Right lobe of liver (tissue), 4 donors: Measurements from ENCODE around the gene IFITM10.

ENCODE experiments used
- CTCF ChIP-seq, 4 donors: fragments of 200-600 bp in 3 of 4; fragments of 450-650 bp in 1 of 4; IDR thresholded peaks; one replicate each; pipeline versions ENCODE4 v1.5.1 to v1.8.0; 2016 to 2022; ENCODE audit warnings: antibody characterized with exemption in 4 of 4, mild to moderate bottlenecking in 2 of 4
- POLR2A ChIP-seq: fragments of 450-650 bp; IDR thresholded peaks from one replicate; pipeline ENCODE4 v1.6.1; 2017; ENCODE audit warnings: antibody characterized with exemption, mild to moderate bottlenecking
- donor health status: DM: no; HTN: no; CAD: no.
- donor health status: DM: no; HTN: no; CAD: no.
- donor health status: DM: no; HTN: yes; CAD: no.

GRCh38 chr11:1763336-1763795 lies 13.0 kb upstream of the IFITM10 start:
- TF ChIP-seq CTCF (IDR thresholded peaks at IDR 0.05) (no peak), POLR2A (no peak)
